Measurements from ENCODE around the gene OCSTAMP.

The OCSTAMP gene, protein sequence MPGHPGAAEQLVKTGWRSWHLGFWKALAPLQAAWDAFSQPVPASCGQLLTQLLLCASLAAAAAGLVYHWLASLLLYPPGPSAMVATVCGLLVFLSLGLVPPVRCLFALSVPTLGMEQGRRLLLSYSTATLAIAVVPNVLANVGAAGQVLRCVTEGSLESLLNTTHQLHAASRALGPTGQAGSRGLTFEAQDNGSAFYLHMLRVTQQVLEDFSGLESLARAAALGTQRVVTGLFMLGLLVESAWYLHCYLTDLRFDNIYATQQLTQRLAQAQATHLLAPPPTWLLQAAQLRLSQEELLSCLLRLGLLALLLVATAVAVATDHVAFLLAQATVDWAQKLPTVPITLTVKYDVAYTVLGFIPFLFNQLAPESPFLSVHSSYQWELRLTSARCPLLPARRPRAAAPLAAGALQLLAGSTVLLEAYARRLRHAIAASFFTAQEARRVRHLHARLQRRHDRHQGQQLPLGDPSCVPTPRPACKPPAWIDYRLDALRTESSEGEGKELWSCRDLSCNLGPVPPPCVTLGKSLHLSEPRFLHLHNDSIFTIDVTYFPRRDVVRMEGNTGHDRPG

DNA sequence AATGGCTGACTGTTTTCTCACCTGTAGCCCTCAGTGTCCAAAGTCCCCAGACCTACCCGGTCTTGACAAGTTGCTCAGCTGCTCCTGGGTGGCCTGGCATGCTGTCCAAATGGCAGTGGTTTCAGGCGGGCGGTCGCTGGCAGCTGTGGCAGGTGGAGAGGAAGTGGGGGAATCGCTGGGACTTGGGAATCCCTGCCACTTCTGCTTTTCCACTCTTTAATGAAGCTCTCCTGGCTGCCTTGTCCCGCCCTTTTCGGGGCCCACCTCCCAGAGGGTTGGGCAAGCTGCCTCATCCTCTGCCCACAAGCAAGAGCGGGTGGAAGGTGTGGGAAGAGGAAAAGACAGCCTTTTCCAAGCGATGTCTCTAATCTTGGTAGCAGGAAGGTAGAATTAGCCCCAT lies at the start of gene OCSTAMP:
Gene OCSTAMP (minus strand): TSS at position 194 of the 400 bp plus-strand sequence. CDS start 94 bp downstream, at position 100.
- DNase-seq, result no peak

GRCh38 chr20:46599227-46599987 lies 49.0 kb upstream of the OCSTAMP start:
- no peak for DNase-seq

- DNase-seq, result no peak
These were observed 45.5 kb upstream of the OCSTAMP start for GRCh38 chr20:46595933-46596332.

DNA sequence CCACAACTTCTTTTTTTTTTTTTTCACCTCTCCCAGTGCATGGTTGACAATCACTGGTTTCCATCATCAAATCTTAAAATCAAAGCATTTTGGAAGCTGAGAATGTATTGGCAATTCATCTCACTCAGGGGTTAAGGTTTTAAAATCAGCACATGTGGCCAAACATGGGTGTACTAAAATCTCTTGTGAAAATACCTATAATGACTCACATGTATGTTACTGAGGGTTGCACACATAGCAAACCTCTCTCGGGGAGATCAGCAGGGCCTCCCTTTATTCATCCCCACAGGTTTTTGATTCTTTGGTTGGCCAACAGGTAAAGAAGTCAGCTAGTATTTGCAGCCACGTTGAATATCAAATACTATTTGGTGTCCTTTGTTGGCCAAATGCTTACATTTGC lies 44.3 kb upstream of the OCSTAMP start:
- DNase-seq, result no peak

GRCh38 chr20:46592580-46593362 lies 42.3 kb upstream of the OCSTAMP start:
- DNase-seq, result no peak

DNA sequence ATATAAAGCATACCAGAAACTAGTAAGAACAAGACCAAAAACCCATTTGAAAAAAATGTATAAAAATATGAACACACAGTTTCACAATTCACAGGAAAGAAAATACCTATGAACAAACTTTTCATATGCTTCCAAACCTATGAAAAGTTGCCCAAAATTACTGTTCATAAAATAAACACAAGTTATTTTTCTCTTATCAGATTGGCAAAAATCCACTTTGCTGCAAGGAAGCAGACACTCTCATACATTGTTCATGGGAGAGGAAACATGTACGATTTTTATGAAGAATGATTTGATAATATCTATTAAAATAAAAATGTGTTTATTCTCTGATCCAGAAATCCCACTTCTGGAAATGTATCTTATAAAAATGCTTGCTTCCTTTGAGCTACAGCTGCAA lies 40.0 kb upstream of the OCSTAMP start:
- no peak for DNase-seq

DNA sequence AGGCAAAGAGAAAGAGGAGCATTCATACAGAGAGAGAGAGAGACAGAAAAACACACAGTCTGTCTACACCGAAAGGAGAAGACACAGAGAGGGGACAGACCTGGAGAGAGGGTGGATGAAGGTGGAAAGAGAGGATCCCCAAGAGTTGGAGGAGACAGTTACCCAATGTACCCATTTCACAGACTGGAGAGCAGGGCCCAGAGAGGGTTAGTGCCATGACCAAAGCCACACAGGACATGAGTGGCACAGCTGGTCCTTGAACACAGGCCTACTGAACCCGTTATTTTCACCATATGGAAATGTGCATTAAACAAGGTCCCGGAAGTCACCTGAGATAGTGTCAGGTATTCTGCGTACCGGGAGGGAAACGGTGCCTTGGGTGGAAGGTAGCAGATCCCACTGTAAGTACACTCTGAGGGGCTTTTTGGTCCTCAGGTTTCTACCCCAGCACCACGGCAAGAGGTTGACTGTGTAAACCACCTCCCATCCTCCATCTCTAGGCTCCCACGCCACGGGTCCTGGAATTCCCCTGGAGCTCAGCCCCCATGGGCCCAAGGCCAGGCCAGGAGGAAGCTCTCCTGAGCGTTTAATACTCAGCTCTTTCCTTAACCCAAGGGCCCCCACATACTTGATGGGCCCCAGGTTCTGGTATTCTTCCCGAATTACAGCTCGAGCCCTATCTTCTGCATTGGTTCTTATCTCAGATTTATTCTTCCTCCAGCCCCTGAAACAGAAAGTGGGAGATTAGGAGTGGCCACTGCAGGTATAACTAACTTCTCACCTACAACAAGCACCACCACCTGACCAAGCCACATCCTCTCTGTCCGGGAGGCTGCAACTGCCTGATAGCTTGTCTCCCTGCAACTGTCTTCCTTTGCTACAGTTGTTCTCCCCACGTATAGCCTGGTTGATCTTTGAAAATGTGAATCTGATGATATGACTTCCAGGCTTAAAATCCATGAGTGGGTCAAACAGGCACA lies 38.4 kb upstream of the OCSTAMP start:
- DNase-seq, result no peak

- DNase-seq, result no peak
These were observed 37.5 kb upstream of the OCSTAMP start for GRCh38 chr20:46587986-46588385.

DNA sequence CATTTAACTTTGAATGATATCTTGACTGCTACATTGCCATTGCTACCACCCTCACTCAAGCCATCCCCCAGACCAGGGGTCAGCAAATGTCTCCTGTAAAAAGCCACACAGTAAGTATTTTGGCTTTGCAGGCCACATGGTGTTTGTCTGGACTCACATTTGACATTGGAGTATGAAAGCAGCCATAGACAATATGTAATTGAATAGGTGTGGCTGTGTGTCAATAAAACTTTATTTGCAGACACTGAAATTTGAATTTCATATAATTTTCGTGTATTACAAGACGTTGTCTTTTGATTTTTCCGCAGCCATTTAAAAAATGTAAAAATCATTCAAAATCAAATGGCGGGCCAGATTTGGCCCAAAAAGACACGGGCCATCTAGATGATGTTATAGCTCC lies 36.3 kb upstream of the OCSTAMP start:
- DNase-seq, result no peak

- DNase-seq, result no peak
These were observed 34.1 kb upstream of the OCSTAMP start for GRCh38 chr20:46584508-46584907.

DNA sequence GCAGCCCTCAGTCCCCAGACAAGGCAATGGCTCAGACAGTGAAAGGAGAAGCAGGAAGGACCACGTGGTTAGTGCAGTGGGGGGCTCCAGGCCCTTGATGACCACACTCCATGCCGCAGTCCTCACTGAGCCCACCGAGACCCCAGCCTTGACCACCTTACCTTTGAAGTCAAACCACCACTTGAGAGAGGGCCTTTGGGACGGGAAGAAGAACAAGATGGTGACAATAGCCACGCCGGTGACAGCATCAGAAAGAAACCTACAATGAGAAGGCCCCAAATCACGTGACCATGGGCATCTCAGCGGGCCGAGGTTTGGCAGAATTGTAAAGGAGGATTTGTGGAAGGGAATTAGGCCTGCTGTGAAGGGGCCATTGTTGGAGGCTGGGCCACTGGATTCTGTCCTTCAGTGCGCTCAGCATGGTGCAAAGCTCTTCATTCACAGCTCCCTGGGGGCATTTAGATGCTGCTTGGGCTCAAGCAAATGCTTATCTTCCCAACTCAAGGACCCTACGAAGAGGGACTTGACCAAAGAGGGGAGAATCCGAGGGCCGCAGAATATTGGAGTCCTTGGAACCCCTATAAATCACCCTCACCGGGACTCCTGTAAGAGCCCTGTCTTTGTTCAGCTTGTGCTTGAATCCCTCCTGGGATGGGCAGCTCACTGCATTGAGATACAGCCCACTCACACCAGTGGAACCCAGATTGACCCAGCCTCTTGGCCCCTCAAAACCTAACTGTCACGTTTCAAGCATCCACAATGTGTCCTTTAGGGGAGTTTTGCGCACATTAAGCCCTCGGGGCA lies 33.2 kb upstream of the OCSTAMP start:
- DNase-seq, result peak in 20 of 51 donors; percentile 9 to 63 (median 30)

DNA sequence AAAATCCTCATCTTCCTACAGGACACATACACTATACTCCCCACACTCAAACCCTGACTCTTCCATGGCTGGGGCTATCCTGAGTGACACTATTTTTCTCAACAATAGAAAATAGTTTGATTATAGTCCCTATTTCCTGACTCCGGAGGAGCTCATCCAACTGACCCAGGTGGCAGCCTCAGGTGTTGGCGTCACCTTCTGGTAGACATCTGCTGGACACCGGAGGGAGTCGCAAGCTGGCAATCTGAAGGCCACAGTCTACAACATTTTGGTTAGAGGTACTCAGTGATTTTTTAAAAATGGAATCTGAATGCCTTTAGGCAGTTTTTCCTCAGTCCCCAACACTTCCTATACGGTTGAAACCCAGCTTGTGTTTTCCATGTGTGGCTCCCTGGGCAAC lies 32.2 kb upstream of the OCSTAMP start:
- no peak for DNase-seq

DNA sequence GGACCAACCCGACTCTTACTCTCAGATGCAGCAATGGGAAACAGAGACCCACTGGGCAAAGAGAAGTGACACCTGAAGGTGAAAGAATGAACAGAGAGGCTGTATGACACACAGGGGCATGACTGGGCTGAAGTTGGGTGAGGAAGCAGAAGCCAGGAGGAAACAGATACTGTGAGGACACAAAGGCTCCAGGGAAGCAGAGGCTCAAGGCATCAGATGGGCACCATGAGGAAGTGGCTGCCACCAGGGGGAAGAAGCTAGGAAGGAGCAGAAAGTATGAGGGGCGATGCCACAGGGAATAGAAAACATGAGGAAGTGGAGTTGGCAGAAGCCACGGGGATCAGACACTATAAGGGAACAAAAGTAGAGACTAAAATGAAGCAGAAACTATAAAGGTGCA lies 30.9 kb upstream of the OCSTAMP start:
- DNase-seq, result no peak

DNA sequence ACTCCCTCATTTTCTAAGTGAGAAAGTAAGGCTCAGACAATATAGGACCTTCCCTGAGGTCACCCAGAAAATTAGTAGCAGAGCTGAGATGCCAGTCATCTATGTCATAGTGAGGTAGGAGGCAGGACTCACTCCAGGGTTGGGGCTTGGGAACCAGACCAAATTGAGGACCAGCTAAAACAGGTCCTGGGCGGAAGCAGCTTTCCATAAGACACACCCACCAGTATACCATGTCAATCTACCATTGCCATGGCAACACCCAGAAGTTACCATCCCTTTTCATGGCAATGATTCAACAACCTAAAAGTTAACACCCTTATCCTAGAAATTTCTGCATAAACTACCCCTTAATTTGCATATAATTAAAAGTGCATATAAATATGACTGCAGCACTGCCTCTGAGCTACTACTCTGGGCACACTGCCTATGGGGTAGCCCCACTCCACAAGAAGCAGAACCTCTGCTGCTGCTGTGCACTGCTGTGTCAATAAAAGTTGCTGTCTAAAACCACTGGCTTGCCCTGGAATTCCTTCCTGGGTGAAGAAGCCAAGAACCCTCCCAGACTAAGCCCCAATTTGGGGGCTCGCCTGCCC lies 30.3 kb upstream of the OCSTAMP start:
- DNase-seq, result no peak

- DNase-seq, result no peak
These were observed 28.3 kb upstream of the OCSTAMP start for GRCh38 chr20:46578745-46579144.

DNA sequence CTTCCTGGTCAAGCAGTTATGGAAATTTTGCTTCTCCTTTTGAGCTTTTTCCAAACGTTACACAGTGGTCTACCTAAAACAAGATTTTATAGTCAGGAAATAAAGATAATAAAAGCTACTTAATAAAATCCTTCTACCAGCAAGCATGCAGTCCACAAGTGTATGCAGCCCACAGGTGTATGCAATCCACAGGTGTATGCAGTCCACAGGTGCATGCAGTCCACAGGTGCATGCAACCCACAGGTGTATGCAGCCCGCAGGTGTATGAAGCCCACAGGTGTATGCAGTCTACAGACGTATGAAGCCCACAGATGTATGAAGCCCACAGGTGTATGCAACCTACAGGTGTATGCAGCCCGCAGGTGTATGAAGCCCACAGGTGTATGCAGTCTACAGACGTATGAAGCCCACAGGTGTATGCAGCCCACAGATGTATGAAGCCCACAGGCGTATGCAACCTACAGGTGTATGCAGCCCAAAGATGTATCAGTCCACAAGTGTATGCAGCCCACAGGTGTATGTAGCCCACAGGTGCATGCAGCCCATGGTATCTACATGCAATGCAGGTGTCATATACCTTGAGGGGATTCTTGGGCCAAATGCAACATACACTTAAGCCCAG lies 26.4 kb upstream of the OCSTAMP start:
- DNase-seq, result no peak

GRCh38 chr20:46575937-46576461 lies 25.5 kb upstream of the OCSTAMP start:
- DNase-seq, result no peak

DNA sequence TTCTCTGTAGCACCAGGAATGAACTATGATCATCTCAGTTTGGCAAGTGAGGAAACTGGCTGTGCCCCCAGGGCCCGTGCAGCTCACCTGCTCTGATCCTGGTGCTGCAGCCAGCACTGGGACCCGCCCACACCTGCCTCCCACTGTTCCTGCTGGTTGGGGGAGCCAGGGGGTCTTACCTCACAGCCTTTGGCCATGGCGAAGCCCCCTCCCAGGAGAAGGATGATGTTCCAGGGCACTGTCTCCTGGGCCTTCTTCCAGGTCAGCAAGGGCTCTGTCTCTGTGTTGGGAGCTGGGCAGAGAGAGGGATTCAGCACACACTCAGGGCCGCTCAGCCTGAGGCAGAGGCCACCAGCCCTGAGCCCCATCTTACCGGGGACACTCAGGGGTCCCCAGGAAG lies 24.9 kb upstream of the OCSTAMP start:
- peak in 2 of 51 donors; percentile 11 to 16 for DNase-seq
